ENCODE measurements around the gene OBP2A.
"Not testable (repeated sequence)": the region's sequence is repeated elsewhere in the genome, so short reads cannot be mapped to it uniquely, and the experiment has no call there.

OBP2A gene

DNA sequence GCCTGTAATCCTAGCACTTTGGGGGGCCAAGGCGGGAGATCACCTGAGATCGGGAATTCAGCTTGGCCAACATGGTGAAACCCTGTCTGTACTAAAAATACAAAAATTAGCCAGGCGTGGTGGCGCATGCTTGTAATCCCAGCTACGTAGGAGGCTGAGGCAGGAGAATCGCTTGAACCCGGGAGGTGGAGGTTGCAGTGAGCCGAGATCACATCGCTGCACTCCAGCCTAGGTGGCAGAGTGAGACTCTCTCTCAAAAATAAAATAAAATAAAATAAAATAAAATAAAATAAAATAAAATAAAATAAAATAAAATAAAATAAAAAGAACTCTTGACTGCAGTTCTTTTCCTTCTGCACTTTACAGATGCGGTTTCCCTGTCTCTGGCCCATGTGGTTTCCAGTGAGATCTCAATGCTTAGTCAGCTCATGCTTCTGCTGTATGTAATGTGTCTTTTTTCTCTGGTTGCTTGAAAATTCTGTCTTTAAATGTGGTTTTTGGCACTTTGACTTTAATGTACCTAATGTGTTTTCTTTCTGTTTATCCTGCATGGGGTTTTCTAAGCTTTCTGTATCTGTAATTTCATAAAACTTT, 17.0 kb upstream of the OBP2A start:
- not testable (repeated sequence) for DNase-seq

DNA sequence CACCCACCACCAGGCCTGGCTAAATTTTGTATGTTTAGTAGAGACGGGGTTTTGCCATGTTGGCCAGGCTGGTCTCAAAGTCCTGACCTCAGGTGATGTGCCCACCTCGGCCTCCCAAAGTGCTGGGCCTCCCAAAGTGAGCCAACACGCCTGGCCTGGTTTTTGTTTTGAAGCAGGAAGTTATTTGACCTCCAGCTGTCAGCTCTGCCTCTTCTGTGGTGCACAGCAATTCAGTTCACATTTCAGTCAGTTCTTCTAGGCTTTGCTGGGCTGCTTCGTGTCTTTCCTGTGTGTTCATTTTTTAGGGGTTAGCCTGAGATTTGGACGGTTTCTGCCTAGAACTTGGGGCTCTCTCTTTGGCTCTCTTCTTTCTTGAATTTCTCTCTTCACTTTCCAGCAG, 15.8 kb upstream of the OBP2A start:
- no peak for DNase-seq

DNA sequence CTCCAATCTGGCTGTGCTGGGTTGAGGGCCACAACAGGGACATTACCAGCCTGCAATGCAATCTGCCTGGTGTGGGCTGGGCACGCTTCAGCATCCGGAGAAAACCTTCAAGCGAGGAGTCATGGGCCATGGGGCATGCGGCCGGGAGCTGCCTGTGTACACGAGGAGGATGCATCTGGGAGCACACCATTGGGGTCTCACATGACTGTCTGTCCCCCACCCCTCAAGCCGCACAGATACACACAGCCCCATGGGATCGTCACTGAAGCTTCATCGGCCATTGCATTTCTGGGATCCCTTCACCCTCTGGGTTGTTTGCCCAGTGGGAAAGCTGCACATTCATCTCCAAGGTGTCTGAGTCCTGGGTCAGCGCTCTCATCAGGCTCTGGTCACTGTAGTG, 14.8 kb upstream of the OBP2A start:
- DNase-seq = no peak

DNA sequence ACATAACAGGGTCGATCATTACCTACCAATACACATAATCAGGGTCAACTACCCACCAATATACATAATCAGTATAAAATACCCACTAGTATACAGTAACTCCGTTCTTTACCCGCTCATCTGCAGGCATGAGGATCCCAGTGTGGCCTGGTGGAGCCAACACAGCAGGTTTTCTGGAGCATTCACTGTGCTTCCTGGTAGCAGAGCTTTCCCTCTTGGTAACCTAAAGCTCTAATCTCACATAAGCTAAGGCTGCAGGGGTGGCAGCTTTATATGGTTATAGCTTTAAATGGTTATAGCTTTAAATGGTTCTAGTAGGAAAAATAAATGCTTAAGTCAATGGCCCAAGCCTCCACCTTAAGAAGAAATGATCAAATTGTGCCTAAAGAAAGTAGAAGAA, 12.8 kb upstream of the OBP2A start:
- no peak for DNase-seq

DNA sequence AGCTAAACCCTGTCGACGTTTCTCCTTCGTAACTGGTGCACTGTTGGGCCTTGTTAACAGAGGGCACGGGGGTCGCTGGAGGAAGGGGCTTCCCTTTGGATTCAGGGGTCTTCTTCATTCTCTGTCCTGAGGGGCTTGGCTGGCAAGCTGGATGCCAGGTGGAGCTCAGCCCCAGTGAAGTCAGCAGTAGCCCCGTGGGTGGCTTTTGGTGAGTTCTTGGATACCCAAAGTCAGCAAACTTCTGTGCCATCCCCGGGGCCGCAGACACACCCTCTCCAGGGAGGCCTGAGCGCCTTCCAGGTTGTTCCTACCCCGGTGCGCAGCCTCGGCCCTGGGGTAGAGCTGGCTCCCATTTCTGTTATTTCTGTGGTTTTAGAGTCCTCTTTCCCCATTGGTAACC, 12.3 kb upstream of the OBP2A start:
- DNase-seq = no peak

DNA sequence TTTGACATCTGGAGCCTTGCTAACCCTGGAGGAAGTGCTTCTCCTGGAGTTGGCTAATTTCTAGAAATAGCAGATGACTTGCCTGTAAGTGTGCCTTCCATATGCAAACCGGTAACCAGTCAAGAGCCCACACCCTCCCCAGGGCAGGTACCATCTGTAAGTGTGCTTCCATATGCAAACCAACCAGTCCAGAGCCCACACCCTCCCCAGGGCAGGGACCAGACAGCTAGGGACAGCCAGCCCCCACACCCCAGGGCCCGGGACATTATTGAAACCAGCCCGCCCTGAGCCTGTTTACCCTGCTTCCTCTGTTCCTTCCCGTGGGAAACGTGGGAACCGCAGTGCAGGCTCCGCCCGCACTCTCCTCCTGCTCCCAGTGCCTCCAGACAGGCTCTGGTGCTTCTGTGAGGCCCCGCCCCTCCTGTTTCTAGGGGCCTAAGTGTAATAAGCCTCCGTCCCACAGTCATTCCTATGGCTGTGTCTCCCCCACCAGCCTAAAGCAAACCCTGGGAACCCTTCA, 11.7 kb upstream of the OBP2A start:
- not testable (repeated sequence) for DNase-seq

DNA sequence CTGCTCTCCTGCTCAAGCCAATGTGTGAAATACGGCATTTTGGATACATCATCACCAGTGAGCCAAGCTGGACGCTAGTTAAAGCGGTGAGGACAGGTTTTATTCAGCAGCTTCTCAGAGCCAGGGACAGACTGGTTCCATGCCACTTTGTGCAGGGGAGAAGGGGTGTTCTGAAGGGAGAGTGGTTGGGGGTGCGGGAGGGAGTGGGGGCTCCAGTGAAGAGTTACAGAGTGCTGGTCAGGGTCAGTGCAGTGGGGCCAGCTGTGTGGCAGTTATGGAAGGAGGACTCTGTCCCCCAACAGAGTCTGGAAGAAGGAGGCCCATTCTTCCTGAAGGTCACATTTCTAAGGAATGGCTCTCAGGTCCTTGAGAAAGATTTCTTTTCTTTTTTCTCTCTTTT, 11.1 kb upstream of the OBP2A start:
- not testable (repeated sequence) for DNase-seq

DNA sequence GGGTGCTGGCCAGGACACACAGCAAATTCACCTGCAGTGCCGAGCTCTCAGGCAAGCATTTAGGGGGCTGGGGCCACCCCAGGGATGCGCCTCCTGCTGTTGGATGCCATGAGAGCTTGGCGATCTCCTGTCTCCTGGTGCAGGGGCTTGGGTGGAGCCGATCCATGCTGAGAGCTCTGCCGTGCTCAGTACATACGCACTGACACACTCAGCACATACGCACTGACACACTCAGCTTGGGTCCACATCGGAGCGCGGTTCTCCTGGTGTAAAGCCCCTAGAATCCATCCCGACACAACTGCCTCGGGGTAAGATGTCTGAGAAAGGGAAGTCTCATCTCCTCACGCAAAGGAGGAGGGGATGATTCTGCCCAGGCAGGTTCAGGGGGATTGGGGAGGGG, 10.3 kb upstream of the OBP2A start:
- DNase-seq = not testable (repeated sequence)

DNA sequence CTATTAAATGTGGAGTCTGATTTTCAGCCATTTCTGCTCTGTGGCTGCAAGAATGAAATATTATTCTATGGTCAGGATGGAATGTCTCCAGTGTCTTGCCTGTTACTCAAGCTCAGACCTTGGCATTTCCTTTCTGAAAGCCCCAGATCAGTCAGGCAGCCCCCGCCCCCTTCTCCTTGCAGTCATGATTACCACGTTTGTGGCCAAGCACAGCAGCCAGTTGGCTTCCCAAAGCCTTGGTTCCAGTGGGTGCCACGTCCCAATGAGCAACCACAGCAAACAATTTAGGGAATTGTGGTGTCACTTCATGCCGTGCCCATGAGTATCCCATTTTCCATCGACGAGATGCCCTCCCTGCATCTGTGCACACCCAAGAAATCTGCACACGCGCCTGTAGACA, 9.7 kb upstream of the OBP2A start:
- DNase-seq = no peak

DNA sequence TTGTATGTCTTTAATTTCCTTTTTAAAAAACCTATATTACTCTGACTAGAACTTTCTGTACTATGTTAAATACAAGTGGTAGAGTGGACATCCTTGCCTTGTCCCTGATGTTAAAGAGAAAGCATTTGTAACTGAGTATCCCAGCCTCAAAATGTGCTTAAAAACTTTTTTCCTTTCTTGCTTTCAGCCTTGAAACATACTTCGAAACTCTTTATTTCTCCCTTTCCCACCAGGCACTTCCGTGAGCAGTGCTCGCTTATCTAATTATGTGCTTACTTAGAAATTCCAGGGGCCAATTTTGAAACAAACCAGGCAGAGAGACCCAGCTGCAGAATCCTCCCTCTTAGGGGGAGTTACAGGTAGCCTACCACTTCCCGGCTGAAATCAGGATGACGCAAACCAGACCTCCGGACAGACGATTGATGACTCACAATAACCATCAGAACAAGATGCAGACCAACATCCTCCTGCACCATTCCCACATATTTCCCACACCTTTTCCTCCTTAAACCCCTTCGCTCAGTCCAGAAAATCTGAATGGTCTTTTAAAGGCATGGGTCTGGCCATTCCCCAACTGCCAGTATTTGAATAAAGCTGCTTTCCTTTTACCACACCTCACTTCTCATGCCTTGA, 2.5 kb upstream of the OBP2A start:
- not testable (repeated sequence) for DNase-seq

DNA sequence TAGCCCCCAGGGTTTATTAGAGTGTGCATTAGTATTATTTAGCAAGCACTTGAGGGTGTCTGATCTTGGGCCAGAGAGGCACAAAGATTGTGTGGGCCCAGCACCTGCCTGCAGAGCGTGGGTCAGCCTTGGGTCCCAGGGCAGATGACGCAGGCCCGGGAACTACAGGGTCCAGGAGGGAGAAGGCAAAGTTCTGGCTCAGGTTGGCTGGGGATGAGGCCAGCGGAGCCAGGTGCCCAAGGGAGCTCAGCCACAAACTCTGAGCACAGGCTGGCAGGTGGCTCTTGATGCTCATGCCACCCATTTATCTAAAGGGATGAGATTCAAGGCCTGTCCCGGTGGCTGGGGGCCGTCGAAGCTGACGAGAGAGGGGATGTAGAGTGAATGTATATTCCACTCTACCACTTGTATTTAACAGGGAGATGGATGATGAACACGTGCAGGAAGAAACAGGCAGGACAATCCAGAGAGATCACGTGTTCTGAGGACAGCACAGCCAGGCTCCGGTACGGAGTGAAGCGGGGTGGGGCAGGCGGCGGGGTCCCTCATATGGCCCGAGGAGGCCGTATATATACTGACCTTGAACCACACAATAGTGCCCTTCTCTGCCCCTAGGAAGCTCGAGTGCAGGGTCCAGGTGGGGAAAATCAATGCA, 818 bp upstream of the OBP2A start:
- DNase-seq = no peak

DNA sequence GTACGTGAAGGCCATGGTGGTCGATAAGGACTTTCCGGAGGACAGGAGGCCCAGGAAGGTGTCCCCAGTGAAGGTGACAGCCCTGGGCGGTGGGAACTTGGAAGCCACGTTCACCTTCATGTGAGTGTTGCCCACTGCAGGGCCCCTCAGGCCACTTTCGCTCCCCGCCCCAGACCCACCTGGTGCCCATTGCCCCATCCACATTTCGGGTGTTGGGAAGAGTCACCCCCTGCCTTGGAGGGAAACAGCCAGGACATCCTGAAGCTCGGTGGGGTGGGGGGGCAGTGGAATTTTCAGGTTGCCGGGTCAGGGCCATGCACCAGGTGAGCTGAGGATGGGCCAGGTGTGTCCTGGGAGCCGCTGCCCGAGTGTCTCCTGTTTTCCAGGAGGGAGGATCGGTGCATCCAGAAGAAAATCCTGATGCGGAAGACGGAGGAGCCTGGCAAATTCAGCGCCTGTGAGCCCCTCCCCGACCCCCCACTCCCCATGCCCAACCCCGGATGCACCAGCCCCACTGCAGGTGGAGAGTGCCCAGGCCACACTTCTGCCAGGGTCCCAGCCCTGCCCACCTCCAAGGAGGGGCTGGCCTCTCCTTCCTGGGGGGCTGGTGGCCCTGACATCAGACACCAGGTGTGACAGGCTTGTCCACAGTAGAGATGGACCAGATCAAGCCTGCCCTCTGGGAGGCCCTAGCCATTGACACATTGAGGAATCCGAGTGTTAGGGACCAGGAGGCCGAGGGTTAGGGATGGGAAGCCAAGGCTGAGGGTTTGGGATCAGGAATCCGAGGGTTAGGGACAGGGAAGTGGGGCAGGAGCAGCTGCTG, 1.1 kb downstream of the OBP2A start:
- DNase-seq = not testable (repeated sequence)

DNA sequence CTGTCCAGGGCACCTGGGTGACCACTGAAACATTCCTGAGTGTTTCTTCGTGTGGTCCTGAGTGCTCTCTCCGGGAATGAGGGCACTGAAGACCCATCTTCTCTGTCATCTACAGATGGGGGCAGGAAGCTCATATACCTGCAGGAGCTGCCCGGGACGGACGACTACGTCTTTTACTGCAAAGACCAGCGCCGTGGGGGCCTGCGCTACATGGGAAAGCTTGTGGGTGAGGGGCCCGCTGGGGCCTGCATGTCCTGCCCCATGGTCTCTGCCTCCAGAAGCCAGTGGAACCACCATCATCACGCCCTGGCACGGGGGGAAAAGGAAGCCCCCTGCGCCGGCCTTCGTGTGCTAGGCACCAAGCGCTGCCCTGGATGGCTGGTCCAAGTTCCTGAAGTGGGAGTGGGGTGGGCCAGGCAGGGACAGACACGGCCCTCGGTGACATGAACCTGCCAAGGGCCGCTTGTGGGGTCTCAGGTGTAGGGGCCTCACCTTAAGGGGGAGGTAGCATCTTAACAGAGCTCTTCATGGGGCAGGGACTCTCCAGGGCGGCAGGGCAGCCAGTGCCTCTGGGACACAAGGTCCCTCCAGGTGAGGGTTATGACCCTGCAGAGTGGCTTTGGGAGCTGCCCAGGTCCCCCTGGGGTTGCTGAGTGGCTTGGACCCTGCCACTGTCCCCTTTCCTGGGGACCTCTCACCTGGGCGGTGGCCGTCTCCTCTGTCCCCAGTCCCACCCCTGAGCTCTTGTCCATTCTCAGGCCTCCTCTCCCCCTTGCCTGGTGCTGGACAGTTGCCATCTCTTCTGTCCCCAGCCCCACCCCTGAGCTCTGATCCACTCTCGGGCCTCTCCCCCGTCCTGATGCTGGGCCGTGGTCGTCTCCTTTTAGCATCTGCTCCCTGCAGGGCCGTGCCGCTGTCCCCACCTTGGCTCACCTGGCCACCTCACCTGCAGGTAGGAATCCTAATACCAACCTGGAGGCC, 2.1 kb downstream of the OBP2A start:
- no peak for DNase-seq

DNA sequence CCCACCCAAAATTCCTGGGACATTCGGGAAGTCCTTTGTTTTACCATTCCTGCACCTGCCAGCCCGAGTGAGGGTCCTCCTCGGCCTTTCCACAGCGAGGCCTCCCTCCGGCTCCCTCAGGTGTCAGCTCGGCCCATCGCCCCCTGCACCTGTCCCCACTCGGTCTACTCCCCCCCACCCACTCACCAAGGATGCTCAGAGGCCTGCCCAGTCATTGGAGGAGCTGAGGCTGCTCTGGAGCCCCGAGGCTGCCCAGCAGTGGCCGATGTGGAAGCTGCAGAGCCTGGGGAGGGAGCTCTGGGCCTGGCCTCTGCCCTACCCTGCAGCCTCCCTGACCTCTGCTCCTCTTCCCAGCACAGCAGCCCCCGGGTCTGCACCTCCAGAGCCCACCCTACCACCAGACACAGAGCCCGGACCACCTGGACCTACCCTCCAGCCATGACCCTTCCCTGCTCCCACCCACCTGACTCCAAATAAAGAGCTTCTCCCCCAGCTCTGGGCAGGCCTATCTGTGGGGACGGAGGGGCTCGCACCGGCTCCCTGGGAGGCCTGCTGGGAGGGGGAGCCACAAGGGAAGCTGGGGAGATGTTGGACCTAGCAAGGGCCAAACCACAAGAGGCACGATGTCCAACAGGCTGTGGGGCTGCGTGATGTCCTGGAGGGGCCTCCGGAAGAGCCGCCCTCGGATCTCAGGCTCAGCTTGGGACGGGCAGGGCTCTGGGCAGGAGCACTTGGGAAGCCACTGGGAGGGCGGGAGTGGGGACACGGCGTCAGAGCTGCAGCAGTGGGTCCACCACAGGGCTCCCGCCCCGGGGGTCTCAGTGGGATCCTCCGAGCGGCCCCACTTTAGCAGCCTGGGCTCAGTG, 3.8 kb downstream of the OBP2A start:
- not testable (repeated sequence) for DNase-seq

DNA sequence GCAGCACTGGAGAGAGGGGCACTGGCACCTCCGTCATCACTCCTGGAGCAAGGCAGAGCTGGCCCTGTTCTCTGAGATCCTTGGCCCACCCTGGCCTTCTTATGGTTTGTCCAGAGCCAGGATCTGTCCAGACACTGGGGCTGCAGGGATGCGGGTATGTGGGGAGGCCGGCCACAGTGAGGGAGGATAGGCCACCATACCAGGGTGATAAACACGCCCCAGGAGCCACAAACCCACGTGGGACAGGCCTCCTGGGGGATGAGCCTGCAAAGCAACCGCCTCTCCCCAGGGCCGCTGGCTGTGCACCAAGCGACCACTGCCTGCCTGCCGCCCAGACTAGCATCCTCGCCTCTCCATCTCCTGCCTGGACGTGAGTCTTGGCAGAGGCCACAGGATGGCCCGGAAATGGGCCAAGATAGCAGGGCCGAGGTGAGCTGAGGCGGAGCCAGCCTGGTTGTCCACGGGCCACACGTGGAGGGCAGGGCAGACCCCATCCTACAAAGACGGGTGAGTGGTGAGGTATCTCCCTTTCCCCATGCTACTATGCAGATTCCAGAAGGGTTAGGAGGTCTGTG, 4.5 kb downstream of the OBP2A start:
- DNase-seq = no peak

DNA sequence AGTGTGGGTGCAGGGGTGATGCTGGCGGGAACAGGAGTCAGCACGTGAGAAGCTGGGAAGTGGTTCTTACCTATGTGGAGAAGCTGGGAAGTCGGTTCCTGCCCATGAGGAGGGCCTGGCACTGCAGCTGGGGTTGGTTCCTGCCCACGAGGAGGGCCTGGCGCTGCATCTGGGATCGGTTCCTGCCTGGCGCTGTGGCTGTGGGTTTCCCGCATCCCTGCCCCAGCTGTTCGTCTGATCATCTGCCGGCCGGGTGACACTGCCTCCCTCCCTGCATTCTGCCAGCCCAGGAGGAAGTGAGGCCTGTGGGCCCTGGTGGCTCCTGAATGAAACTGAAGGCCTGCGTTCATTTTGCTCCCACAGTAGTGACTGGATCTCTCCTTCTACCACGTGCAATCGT, 5.1 kb downstream of the OBP2A start:
- no peak for DNase-seq

DNA sequence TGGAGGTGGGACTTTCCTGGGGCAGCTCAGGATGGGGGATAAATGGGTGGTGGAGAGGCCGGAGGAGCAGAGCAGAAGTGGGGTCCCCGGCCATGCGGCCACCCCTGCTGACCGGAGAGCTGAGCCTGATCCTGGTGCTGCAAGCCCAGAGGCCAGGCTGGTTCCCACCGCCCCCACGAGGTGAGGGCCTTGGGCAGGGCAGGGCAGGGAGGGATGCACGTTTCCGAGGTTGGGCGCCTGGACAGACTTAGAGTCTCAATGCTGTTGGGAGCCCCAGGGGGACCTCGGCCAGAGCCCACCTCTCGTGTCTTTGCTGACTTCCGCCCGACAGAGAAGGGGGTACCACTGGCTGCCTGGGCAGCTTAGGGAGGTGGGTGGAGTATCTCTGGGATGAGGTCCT, 5.5 kb downstream of the OBP2A start:
- no peak for DNase-seq

DNA sequence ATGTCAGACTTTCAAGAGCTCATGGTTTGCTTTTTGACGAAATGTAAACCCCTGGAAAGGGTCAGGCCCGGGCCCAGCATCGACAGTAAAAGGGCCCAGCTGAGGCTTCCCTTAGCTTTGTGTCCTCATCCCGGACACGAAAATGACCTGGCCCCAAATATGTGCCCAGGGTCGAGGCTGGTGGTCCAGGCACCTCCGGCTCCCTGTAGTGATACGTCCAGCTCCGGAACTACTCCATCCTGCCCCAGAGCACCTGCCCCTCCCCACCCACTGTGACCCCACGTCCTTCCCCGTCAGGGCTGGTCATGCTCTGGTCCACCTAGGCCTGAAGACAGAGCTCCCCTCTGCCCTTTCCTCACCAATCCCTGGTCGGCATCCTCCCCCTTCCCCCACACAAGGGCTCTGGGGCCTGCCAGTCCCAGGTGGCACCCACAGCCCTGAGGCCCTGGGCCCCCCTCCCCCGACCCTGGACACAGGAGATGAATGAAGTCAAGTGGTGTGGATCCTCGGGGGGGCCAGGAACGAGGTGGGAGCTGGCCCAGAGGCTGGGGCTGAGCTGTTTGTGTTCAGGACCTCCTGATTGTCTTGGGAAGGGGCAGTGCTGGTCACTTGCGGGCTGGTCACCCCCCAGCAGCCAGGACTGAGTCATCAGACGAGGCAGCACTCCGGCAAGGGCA, 6.2 kb downstream of the OBP2A start:
- DNase-seq = no peak

DNA sequence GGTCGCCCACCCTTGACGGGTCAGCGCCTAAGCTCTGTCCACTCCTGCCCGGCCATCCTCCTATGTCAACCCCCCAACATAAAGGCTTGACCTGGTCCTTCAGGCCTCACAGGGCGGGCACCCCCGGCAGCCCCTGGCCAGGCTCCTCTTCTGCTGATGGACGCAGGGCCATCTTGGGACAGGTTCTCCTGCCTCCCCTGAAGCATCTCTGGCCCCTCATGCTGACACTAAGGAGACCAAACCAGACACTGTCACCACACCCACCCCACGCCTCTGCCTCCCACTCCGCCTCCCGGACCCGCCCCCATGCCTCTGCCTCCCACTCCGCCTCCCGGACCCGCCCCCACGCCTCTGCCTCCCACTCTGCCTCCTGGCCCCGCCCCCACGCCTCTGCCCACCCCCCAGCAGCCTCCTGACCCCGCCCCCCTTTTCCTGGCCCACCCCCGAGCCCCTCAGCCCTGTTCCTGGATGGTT, 6.8 kb downstream of the OBP2A start:
- no peak for DNase-seq

DNA sequence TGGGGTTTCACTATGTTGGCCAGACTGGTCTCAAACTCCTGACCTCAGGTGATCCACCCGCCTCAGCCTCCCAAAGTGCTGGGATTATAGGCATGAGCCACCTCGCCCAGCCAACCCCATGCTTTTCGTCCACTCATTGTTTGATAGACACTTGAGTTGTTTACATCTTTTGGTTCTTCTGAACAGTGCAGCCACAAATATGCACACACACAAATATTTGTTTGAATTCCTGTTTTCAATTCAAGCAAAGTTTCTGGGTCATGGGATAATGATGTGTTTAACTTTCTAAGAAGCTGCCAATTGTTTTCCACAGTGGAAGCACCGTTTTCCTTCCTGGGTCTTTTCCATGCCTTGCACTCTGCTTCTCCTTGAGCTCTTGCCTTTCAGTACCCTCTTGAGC, 8.8 kb downstream of the OBP2A start:
- no peak for DNase-seq
